Coronary artery (tissue), 2 donors: ENCODE measurements around the gene MOV10L1.

Experiments
- DNase-seq: peaks from one replicate; pipeline ENCODE4 v3.0.0-alpha.2; 2017; ENCODE audit warnings: low spot score
- H3K27ac ChIP-seq, 2 donors: fragments of 200-600 bp; sonication (generic); one replicate each; pipeline ENCODE4 v1.5.1; 2016 to 2019
- H3K4me3 ChIP-seq: fragments of 200-600 bp; sonication (generic); 2 replicates; pipeline ENCODE4 v1.5.1; 2016; ENCODE audit warnings: mild to moderate bottlenecking, moderate library complexity
- TF ChIP-seq, protein P1 (sequence below): fragments of 200-600 bp; sonication (generic); IDR thresholded peaks from one replicate; pipeline ENCODE4 v1.5.1; 2019; ENCODE audit warnings: antibody characterized with exemption

Gene MOV10L1

DNA sequence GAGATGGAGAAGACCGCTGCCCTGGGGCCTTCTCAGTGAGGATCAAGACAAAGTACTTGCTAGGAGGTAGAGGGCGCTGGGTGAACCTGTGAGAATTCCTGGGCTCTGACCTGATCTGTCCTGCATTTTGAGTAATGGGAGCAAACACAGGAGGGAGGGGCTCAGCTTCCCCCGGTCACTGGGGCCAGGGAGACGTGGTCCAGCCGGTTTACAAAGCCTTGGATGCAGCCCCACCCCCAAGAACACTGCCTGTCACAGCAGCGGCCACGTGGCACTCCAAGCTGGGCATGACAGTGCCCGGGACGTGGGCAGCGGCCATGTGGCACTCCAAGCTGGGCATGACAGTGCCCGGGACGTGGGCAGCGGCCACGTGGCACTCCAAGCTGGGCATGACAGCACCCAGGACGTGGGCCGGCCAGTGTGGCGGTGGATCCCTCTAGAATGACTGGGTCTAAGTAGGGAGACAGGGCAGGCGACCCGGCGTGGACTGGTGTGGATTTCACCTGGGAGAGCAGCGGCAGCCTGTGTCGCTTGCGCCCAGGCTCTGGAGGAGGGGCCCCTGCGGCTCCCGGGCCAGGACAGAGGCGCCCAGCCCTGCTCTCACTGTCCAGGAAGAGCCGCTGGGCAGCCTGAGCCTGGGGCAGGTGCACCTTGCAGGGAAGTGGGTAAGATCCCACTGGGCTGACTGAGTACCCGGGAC is 29.2 kb upstream of the MOV10L1 start:
- no peak overlapping the region for H3K4me3 ChIP-seq
- TF ChIP-seq, protein P1, sequence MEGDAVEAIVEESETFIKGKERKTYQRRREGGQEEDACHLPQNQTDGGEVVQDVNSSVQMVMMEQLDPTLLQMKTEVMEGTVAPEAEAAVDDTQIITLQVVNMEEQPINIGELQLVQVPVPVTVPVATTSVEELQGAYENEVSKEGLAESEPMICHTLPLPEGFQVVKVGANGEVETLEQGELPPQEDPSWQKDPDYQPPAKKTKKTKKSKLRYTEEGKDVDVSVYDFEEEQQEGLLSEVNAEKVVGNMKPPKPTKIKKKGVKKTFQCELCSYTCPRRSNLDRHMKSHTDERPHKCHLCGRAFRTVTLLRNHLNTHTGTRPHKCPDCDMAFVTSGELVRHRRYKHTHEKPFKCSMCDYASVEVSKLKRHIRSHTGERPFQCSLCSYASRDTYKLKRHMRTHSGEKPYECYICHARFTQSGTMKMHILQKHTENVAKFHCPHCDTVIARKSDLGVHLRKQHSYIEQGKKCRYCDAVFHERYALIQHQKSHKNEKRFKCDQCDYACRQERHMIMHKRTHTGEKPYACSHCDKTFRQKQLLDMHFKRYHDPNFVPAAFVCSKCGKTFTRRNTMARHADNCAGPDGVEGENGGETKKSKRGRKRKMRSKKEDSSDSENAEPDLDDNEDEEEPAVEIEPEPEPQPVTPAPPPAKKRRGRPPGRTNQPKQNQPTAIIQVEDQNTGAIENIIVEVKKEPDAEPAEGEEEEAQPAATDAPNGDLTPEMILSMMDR = no peak
- no peak overlapping the region for H3K27ac ChIP-seq
- no peak for DNase-seq

DNA sequence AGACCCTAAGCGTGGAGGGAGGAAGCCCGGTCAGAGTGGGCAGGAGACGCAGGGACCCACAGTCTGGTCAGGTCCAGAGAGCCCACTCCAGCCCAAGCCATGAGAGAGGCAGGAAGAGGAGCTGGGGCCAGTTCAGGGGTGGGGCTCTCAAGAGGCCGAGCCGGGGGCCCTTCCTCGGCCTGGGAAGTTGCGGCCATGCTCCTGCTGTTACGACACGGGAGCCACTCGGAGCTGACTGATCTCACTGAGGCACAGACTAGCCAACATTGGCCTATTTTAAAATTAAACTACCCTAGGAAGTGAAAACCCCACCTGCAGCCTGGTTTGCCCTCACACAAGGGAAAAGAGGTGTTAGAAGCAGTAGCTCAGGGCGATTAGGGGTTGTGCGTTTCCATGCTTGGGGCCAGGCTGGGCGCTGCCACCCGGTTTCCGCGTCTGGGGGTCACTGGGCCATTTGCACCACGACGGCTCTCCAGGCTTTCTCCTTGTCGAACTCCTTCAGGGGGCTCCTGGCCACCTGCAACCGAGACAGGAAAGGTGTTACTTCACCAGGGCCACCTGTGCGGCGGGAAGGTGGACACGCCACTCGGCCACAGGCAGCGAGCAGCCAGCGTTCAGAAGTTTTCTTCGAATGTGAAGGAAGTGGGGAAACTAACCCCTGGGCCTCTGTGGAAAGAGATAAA is 28.5 kb upstream of the MOV10L1 start:
- Histone ChIP-seq H3K4me3 (no peak overlapping the region), H3K27ac (no peak overlapping the region)
- DNase-seq = no peak
- TF ChIP-seq, protein P1 = no peak

DNA sequence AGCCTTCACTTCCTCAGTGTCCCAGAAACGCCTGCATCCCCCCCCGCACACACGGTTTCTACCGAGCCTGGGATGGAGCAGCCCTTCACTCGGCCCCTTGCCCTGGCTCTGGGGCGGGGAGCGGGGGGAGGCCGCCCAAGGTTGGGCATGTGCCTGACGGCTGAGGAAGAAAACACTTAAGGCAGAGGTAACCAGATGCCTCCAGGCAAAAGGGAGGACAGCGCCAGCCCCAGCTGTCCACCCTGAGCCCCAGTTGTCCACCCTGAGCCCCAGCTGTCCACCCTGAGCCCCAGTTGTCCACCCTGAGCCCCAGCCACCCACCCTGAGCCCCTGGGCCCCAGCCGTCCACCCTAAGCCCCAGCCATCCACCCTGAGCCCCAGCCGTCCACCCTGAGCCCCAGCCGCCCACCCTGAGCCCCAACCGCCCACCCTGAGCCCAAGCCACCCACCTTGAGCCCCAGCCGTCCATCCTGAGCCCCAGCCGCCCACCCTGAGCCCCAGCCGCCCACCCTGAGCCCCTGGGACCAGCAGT is 27.9 kb upstream of the MOV10L1 start:
- TF ChIP-seq, protein P1 = no peak
- no peak for DNase-seq
- Histone ChIP-seq H3K27ac (no peak overlapping the region), H3K4me3 (no peak overlapping the region)

DNA sequence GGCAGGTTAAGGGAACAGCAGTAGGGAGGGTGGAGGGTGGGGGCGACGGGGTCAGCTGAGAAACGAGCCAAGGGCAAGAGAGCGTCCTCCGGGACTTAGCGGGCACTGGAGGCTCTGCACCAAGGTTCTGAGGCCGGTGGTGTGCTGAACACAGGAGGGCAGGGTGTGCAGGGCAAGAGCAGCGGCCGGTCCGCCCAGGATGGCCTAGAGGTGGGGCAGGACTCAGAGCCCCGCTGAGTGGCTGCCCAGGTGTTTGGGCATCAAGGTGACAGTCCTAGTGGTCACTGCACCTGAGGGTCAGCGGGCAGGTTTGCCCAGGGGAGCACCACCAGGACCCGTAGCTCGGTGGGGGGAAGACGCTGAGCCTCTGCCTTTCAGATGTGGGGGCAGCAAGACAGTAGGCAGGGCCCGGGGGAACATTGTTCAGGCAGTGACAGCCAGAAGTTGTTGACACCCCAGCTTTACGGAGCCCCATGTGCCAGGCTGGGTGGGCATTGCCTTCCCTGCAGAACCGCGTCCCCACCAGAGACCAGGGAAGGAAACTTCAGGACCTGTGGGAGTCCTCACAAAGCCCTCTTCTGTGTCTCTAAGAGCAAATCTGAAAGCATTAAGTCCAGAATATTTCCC is 27.2 kb upstream of the MOV10L1 start:
- Histone ChIP-seq H3K4me3 (no peak overlapping the region), H3K27ac (no peak overlapping the region)
- TF ChIP-seq, protein P1 = no peak
- DNase-seq = no peak

DNA sequence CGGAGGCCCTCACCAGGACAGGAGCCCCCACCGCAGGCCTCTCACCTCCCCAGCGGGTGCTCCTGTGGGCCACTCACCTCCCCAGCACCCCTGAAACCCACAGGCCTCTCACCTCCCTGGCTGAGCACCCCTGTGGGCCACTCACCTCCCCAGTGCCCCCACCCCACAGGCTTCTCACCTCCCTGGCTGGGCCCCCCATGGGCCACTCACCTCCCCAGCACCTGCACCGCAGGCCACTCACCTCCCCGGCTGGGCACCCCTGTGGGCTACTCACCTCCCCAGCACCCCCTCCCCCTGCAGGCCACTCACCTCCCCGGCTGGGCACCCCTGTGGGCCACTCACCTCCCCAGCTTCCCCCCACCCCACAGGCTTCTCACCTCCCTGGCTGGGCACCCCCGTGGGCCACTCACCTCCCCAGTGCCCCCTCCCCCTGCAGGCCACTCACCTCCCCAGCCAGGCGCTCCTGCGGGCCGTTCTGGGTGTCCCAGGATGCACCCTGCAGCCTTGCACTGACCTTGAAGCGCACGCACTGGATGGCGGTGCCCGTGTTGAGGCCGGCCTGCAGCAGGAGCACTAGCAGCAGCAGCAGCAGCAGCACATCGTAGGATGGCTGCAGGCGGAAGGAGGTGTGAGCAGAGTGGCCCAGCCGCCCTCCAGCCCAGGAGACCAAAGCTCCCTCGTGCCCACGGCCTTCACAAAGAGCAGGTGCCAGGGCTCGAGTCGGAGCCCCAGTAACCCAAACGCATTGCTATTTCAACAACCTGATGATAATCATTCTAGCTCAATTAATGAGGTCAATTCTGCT is 26.0 kb upstream of the MOV10L1 start:
- DNase-seq = no peak
- H3K4me3 ChIP-seq = no peak overlapping the region
- TF ChIP-seq, protein P1 = no peak
- no peak overlapping the region for H3K27ac ChIP-seq

DNA sequence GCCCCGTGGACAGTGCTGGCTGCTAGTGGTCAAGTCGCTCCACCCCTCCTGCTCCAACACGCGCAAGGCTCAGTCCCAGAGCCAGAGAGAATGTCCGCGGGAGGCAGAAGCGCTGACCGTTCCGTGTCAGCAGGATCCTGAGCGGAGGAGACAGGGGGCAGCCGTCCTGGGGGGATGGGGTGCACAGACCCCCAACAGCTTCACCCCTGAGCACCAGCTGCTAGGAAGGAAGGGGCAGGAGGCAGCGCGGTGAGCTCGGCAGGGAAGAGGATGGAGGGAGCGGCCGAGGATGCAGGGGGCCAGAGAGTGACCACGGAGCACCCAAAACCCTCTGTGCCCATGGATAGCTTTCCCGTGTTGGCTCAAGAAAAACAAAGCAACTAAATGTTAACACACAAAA is 25.4 kb upstream of the MOV10L1 start:
- DNase-seq = no peak
- Histone ChIP-seq H3K27ac (no peak overlapping the region), H3K4me3 (no peak overlapping the region)
- TF ChIP-seq, protein P1 = no peak
